ENCODE measurements around the gene C12orf54.
"Not testable (repeated sequence)": the region's sequence is repeated elsewhere in the genome, so short reads cannot be mapped to it uniquely, and the experiment has no call there.

C12orf54 gene

DNA sequence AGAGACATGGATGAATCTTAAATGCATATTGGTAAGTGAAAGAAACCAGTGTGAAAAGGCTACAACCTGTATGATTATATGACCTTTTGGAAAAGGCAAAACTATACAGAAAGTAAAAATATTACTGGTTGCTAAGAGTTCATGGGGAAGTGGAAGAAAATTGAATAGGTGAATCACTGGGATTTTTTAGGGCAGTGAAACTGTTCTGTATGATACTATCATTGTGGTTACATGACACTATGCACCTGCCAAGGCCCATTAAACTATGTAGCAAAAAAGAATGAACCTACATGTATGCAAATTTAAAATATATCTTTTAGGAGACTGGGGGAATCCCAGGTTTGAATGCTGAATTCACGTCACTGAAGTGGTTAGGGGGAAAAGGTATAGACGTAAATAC is 30.6 kb downstream of the C12orf54 start:
- DNase-seq: no peak

GRCh38 chr12:48514728-48515127 is 32.4 kb downstream of the C12orf54 start:
- no peak for DNase-seq

DNA sequence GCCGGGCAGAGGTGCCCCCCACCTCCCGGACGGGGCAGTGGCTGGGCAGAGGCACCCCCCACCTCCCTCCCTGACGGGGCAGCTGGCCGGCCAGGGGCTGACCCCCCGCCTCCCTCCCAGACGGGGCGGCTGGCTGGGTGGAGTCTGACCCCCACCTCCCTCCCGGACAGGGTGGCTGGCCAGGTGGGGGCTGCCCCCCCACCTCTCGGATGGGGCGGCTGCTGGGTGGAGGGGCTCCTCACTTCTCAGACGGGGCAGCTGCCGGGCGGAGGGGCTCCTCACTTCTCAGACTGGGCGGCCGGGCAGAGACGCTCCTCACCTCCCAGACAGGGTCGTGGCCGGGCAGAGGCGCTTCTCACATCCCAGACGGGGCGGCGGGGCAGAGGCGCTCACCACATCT is 38.1 kb downstream of the C12orf54 start:
- not testable (repeated sequence) for DNase-seq

GRCh38 chr12:48525332-48525731 is 43.0 kb downstream of the C12orf54 start, which contains the start of gene OR8S1:
OR8S1 (plus strand) TSS chr12:48525632; CDS start chr12:48525632, 0 bp downstream.
- DNase-seq: no peak

DNA sequence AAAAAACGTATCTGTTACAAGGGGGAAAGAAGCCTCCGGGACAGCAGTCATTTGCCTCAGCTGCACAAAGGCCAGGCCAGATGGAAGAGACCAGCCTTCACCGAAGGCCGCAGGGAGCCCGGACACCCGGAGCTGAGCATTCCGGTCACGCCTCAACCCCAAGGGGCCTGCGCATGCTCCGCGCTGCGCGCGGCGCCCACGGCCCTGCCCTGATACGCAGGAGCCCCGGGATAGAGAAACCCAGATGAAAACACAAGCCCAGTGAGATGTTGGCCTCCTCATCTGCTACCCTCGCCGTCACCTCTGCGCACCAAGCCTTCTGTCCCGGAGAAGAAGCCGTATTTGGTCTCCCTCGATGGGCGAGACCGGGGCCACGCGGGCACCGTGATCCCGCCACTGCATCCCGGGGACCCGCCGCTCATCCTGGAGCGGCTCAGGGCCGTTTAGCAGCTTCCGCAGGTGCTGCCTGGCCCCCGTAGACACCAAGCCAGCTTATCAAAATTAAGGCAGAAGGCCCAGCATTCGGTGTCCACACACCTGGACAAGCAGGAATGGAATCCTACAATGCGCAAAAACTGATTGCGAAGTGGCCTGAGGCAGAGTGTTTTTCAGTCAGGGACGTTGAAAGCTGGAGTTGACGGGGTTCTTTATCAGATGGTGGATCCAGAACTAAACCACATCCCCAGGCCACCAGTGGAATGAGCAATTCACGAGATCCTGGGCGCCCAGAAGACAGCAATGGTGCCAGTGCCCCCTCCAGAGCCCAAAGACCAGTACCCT is 45.8 kb downstream of the C12orf54 start:
- no peak for DNase-seq

DNA sequence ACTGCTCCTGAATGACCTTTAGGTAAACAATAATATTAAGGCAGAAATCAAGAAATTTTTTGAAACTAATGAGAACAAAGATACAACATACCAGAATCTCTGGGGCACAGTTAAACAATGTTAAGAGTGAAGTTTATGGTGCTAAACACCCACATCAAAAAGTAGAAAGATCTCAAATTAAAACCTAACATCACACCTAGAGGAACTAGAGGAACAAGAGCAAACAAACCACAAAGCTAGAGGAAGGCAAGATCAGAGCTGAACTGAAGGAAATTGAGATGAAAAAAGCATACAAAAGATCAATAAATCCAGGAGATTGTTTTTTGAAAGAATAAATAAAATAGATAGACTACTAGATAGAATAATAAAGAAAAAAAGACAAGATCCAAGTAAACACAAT is 50.3 kb downstream of the C12orf54 start:
- DNase-seq: no peak

- DNase-seq: no peak
Measured at GRCh38 chr12:48536602-48537001, 54.3 kb downstream of the C12orf54 start.

DNA sequence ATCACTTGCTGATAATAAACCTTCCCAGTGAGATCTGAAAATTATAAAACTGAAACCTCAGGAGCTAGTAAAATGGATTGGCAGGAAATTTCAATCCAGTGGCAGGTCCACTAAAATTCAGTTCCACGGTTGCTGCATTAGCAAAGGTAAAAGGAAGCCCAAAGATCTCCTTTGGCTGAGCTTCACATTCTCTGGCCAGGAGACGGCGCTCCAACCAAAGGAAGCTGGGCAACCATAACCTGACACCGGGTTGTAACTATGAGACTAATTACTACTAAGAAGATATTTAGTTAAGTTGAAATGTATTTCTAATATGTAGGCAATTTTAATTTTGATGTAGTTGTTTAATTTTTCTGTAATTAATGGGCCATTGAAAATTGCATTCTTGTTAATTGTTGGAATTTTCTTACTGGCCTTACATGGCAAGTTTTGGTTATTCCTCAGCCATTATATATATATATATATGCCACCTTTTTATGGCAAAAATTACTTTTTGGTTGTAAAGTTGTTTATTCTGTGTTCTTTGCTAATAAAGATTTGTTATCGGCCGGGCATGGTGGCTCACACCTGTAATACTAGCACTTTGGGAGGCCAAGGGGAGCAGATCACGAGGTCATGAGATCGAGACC is 60.1 kb downstream of the C12orf54 start:
- no peak for DNase-seq

DNA sequence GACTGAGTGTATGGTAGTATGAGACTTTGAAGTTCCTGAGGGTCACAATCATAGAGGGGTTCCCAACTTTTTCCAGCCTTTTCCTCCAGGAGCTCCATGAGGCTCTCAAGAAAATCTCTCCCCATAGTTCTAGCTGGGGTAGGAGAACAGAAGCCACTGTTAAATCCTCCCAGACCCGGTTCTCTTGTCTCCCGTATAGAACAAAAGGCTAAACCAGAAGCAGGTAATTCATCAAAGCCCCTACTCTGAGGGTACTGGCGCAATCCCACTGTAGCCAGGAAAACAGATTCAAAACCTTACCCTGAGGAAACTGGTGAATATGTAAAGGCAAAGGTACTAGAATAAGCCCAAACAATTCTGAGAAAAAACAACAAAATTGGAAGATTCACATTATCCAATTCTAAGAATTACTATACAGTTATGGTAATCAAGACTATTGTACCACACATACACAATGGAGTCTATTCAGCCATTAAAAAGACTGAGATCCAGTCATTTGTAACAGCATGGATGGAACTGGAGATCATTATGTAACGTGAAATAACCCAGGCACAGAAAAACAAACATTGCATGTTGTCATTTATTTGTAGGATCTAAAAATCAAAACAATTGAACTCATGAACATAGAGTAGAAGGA is 63.7 kb downstream of the C12orf54 start:
- no peak for DNase-seq

Data from NCI-H510A (cell line).